Neuronal stem cell (in vitro differentiated cells): Measurements from ENCODE around the gene ARHGDIB.

Experiments used
- DNase-seq: peaks from one replicate; pipeline ENCODE4 v3.0.0-alpha.2; 2013; ENCODE audit warnings: low spot score
- H2AFZ ChIP-seq: one replicate; pipeline ENCODE4 v1.6.1; 2013; ENCODE audit warnings: mild to moderate bottlenecking, low read length, inconsistent platforms
- H2AK5ac ChIP-seq: 2 replicates; pipeline ENCODE4 v1.6.1; 2013; ENCODE audit warnings: low read depth, mild to moderate bottlenecking, inconsistent platforms, low read length, moderate library complexity, mixed read lengths
- H2BK120ac ChIP-seq: 2 replicates; pipeline ENCODE4 v1.6.1; 2013; ENCODE audit warnings: low read depth, mild to moderate bottlenecking, inconsistent platforms, low read length, moderate library complexity, mixed read lengths
- H2BK12ac ChIP-seq: one replicate; pipeline ENCODE4 v1.6.1; 2013; ENCODE audit warnings: low read length, inconsistent platforms
- H2BK15ac ChIP-seq: 2 replicates; pipeline ENCODE4 v1.6.1; 2013; ENCODE audit warnings: mild to moderate bottlenecking, low read length, inconsistent platforms, mixed read lengths
- H2BK5ac ChIP-seq: one replicate; pipeline ENCODE4 v1.6.1; 2013; ENCODE audit warnings: inconsistent platforms, mild to moderate bottlenecking, low read length, moderate library complexity
- H3K14ac ChIP-seq: one replicate; pipeline ENCODE4 v1.6.1; 2013; ENCODE audit warnings: low read length, inconsistent platforms
- H3K18ac ChIP-seq: 2 replicates; pipeline ENCODE4 v1.6.1; 2013; ENCODE audit warnings: low read length, inconsistent platforms
- H3K23ac ChIP-seq: 2 replicates; pipeline ENCODE4 v1.6.1; 2013; ENCODE audit warnings: low read depth, mild to moderate bottlenecking, mixed read lengths, low read length, inconsistent platforms; ENCODE audit not compliant: poor library complexity
- H3K27ac ChIP-seq: replicated peaks from 3 replicates; pipeline ENCODE4 v1.5.1; 2013; ENCODE audit warnings: low read length, inconsistent platforms
- H3K27me3 ChIP-seq, 3 experiments: 2 replicates each; pipeline ENCODE4 v1.6.1; 2013; ENCODE audit warnings: low read length in 3 of 3, mild to moderate bottlenecking in 2 of 3, inconsistent platforms in 1 of 3, low read depth in 1 of 3, mixed read lengths in 1 of 3, moderate library complexity in 1 of 3; ENCODE audit not compliant: control insufficient read depth in 3 of 3, insufficient read depth in 3 of 3
- H3K36me3 ChIP-seq, 2 donors: replicated peaks in 1 of 2; 2 replicates each; pipeline ENCODE4 v1.6.1; 2013; ENCODE audit warnings: low read length in 2 of 2; ENCODE audit not compliant: control insufficient read depth in 2 of 2, insufficient read depth in 2 of 2
- H3K4ac ChIP-seq: 2 replicates; pipeline ENCODE4 v1.6.1; 2013; ENCODE audit warnings: inconsistent platforms, mild to moderate bottlenecking, low read length, moderate library complexity
- H3K4me1 ChIP-seq, 2 donors: 1 replicate in 1 of 2; 2 replicates in 1 of 2; pipeline ENCODE4 v1.6.1; 2013; ENCODE audit warnings: low read length in 2 of 2, low read depth in 1 of 2; ENCODE audit not compliant: control insufficient read depth in 2 of 2, insufficient read depth in 1 of 2
- H3K4me2 ChIP-seq: one replicate; pipeline ENCODE4 v1.6.1; 2013; ENCODE audit warnings: mild to moderate bottlenecking, low read length, inconsistent platforms; ENCODE audit not compliant: insufficient read depth, poor library complexity, severe bottlenecking
- H3K4me3 ChIP-seq, 2 donors: 2 replicates each; pipeline ENCODE4 v1.5.1; 2013; ENCODE audit warnings: low read length in 2 of 2, mild to moderate bottlenecking in 2 of 2, inconsistent platforms in 1 of 2, moderate library complexity in 1 of 2
- H3K79me1 ChIP-seq: one replicate; pipeline ENCODE4 v1.6.1; 2013; ENCODE audit warnings: low read depth, mild to moderate bottlenecking, inconsistent platforms, low read length, moderate library complexity
- H3K9ac ChIP-seq: one replicate; pipeline ENCODE4 v1.6.1; 2013; ENCODE audit warnings: mild to moderate bottlenecking, low read depth, low read length, inconsistent platforms; ENCODE audit not compliant: poor library complexity
- H3K9me3 ChIP-seq, 2 donors: replicated peaks in 1 of 2; 2 replicates each; pipeline versions ENCODE3 to v1.6.1; 2013; ENCODE audit warnings: low read length in 2 of 2, mild to moderate bottlenecking in 2 of 2, inconsistent platforms in 1 of 2, low read depth in 1 of 2, mixed read lengths in 1 of 2, moderate library complexity in 1 of 2; ENCODE audit not compliant: control insufficient read depth in 2 of 2, insufficient read depth in 1 of 2
- H4K8ac ChIP-seq: one replicate; pipeline ENCODE4 v1.6.1; 2013; ENCODE audit warnings: low read depth, mild to moderate bottlenecking, inconsistent platforms, low read length, moderate library complexity
- H4K91ac ChIP-seq: one replicate; pipeline ENCODE4 v1.6.1; 2013; ENCODE audit warnings: low read length, low read depth, mild to moderate bottlenecking, inconsistent platforms; ENCODE audit not compliant: poor library complexity
- WGBS, 2 donors: extraction: QIAGEN DNeasy Blood & Tissue Kit; methylation state at CpG; one replicate each; pipeline ENCODE4 v1.1.7; 2013; ENCODE audit warnings: missing lambda C conversion rate in 2 of 2, mixed read lengths in 1 of 2; ENCODE audit not compliant: insufficient read length in 2 of 2, insufficient replicate concordance in 1 of 2; ENCODE audit errors: extremely low coverage in 2 of 2; 5-methylcytosine and 5-hydroxymethylcytosine counted together

ARHGDIB gene

GRCh38 chr12:14972816-14973215, 11.4 kb upstream of the ARHGDIB start, which contains the start of gene PDE6H:
PDE6H (plus strand) TSS chr12:14973042; CDS start chr12:14978013, 4,971 bp downstream.
- Histone ChIP-seq H2BK5ac (no peak within 1 kb of the TSS), H2BK120ac (no peak within 1 kb of the TSS), H3K27ac (no peak within 1 kb of the TSS), H3K9ac (no peak within 1 kb of the TSS), H3K4me3 (no peak within 1 kb of the TSS), H3K14ac (no peak within 1 kb of the TSS), H2BK15ac (no peak within 1 kb of the TSS), H3K36me3 (no peaks in the 10 kb centered on the region), H4K8ac (no peak within 1 kb of the TSS), H3K9me3 (no peaks in the 10 kb centered on the region), H4K91ac (peak within 1 kb of the TSS; percentile 26), H3K23ac (no peak within 1 kb of the TSS), H3K4me2 (no peak within 1 kb of the TSS), H2AK5ac (no peak within 1 kb of the TSS), H2AFZ (no peak within 1 kb of the TSS), H3K4me1 (peaks cover 0 to 2% of the 10 kb centered on the region in 2 donors), H3K4ac (no peak within 1 kb of the TSS), H3K27me3 (peaks cover 0 to 5% (median 0%) of the 10 kb centered on the region in 3 experiments), H3K18ac (peak within 1 kb of the TSS; percentile 84), H2BK12ac (no peak within 1 kb of the TSS), H3K79me1 (no peaks in the 10 kb centered on the region)
- no peak for DNase-seq
- no CpG with 5 or more reads among the region's 2 CpGs for WGBS, 2 donors

- Histone ChIP-seq H3K4me1 (peaks cover 0 to 2% of the 10 kb centered on the region in 2 donors), H2BK5ac (no peak overlapping the region), H2BK15ac (no peak overlapping the region), H3K14ac (no peak overlapping the region), H3K23ac (no peak overlapping the region), H2AFZ (peak overlapping the region; percentile 68), H3K4me2 (no peak overlapping the region), H3K27me3 (peaks cover 0 to 5% (median 0%) of the 10 kb centered on the region in 3 experiments), H2BK12ac (no peak overlapping the region), H3K18ac (no peak overlapping the region), H4K8ac (no peak overlapping the region), H3K79me1 (no peaks in the 10 kb centered on the region), H3K4me3 (no peak overlapping the region), H2AK5ac (no peak overlapping the region), H3K27ac (no peak overlapping the region), H2BK120ac (no peak overlapping the region), H3K9ac (no peak overlapping the region), H3K4ac (no peak overlapping the region), H3K9me3 (no peaks in the 10 kb centered on the region), H4K91ac (no peak overlapping the region), H3K36me3 (no peaks in the 10 kb centered on the region)
- DNase-seq = no peak
- WGBS, 2 donors = no CpG with 5 or more reads among the region's 4 CpGs
Observed at GRCh38 chr12:14970473-14970872, 9.1 kb upstream of the ARHGDIB start.

DNA sequence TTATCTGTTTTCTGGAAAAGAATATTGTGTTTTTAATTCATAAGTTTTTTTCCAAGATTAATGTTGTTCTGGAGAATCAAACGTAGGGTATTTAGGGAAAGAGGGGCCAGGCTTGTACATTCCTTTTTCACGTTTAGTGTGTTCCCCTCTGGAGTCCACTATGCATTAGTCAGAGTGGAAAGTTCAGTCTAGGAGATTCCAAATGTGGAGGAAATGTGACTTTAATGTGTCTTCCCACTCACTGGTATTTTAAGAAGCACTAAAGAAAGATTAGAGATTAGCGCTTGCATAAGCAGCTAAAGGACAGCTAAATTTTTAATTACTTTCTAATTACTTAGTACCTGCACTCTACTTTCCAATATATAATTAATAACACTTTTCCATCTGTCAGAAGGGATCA, 7.1 kb upstream of the ARHGDIB start:
- H2BK12ac ChIP-seq = no peak overlapping the region
- H2AK5ac ChIP-seq = no peak overlapping the region
- H3K27ac ChIP-seq = no peak overlapping the region
- H3K23ac ChIP-seq = no peak overlapping the region
- no peak overlapping the region for H3K4me3 ChIP-seq
- no peak overlapping the region for H2BK15ac ChIP-seq
- no peaks in the 10 kb centered on the region for H3K79me1 ChIP-seq
- H3K4me2 ChIP-seq = no peak overlapping the region
- H4K8ac ChIP-seq = no peak overlapping the region
- H3K9ac ChIP-seq = no peak overlapping the region
- no peak overlapping the region for H2AFZ ChIP-seq
- no peak overlapping the region for H3K4ac ChIP-seq
- no peak overlapping the region for H2BK120ac ChIP-seq
- H2BK5ac ChIP-seq = no peak overlapping the region
- WGBS, 2 donors = no CpG with 5 or more reads among the region's 3 CpGs
- H3K18ac ChIP-seq = no peak overlapping the region
- H3K9me3 ChIP-seq = no peaks in the 10 kb centered on the region
- no peak overlapping the region for H4K91ac ChIP-seq
- no peak overlapping the region for H3K14ac ChIP-seq
- no peaks in the 10 kb centered on the region for H3K36me3 ChIP-seq
- H3K27me3 ChIP-seq = no peaks in the 10 kb centered on the region
- peaks cover 0 to 2% of the 10 kb centered on the region in 2 donors for H3K4me1 ChIP-seq
- DNase-seq = no peak

GRCh38 chr12:14965221-14965620, 3.8 kb upstream of the ARHGDIB start:
- H2BK15ac ChIP-seq = no peak overlapping the region
- no peak overlapping the region for H3K9ac ChIP-seq
- H2BK120ac ChIP-seq = no peak overlapping the region
- no peak overlapping the region for H3K4me2 ChIP-seq
- no peak overlapping the region for H3K4ac ChIP-seq
- H3K4me3 ChIP-seq = no peak overlapping the region
- H3K9me3 ChIP-seq = no peaks in the 10 kb centered on the region
- H3K27me3 ChIP-seq = no peaks in the 10 kb centered on the region
- H2AFZ ChIP-seq = no peak overlapping the region
- no peaks in the 10 kb centered on the region for H3K79me1 ChIP-seq
- no CpG with 5 or more reads among the region's 2 CpGs for WGBS, 2 donors
- H3K4me1 ChIP-seq = no peaks in the 10 kb centered on the region
- H4K8ac ChIP-seq = no peak overlapping the region
- H3K23ac ChIP-seq = no peak overlapping the region
- H2BK12ac ChIP-seq = no peak overlapping the region
- H2AK5ac ChIP-seq = no peak overlapping the region
- H3K36me3 ChIP-seq = no peaks in the 10 kb centered on the region
- H2BK5ac ChIP-seq = no peak overlapping the region
- H3K18ac ChIP-seq = no peak overlapping the region
- no peak overlapping the region for H3K14ac ChIP-seq
- no peak for DNase-seq
- H3K27ac ChIP-seq = no peak overlapping the region
- H4K91ac ChIP-seq = no peak overlapping the region
